GM12878 (cell line): ENCODE measurements around the gene LRP1B. TPM values are rescaled to one million over a fixed set of nuclear protein-coding genes. Genes with fewer than 3 reads are reported as not detected.

Source experiments
- ATAC-seq: fragments of 200-7000 bp; cut with Tn5 transposase; 3 replicates; pipeline ENCODE4 v1.9.1; 2020; ENCODE audit warnings: mild to moderate bottlenecking, moderate library complexity
- BruUV-seq: library from RNA; stranded (reverse); fragments of 400-500 nt; replicated peaks from 2 replicates; lab custom pipeline; 2021; lab: Mats Ljungman, UMichigan
- CTCF ChIA-PET: fragments of 300-600 bp; sonication (Branson Sonifier 250); formaldehyde crosslinking; extraction: SDS; loops from one replicate; lab custom pipeline; 2021; ENCODE audit warnings: inconsistent platforms; lab: Yijun Ruan, JAX
- POLR2A ChIA-PET: fragments of 350-600 bp; formaldehyde crosslinking; extraction: SDS; loops from one replicate; lab custom pipeline; 2021; ENCODE audit warnings: inconsistent platforms; lab: Charles Lee
- RAD21 ChIA-PET: fragments of 300-600 bp; sonication (Branson Sonifier 250); formaldehyde crosslinking; loops from one replicate; lab custom pipeline; 2023; ENCODE audit warnings: antibody characterized with exemption; ENCODE audit not compliant: unreplicated experiment; lab: Charles Lee
- SMC1A ChIA-PET: fragments of 300-600 bp; sonication (Branson Sonifier 250); formaldehyde crosslinking; loops from one replicate; lab custom pipeline; 2023; ENCODE audit not compliant: unreplicated experiment, uncharacterized antibody; lab: Charles Lee
- DNase-seq: peaks from one replicate; pipeline ENCODE4 v3.0.0-alpha.2; 2011; ENCODE audit warnings: low read depth, low spot score
- FAIRE-seq: peaks from 3 replicates; lab custom pipeline; 2011; peaks lifted over from hg19 to GRCh38; lab: Jason Lieb, UNC
- H2AFZ ChIP-seq: 2 replicates; pipeline ENCODE4 v1.6.0; 2011; ENCODE audit warnings: low read depth, low read length, control low read depth; ENCODE audit not compliant: control insufficient read depth
- H3K27ac ChIP-seq: 2 replicates; pipeline ENCODE4 v1.5.1; 2011; ENCODE audit warnings: control low read depth; ENCODE audit not compliant: control insufficient read depth, insufficient read depth
- H3K27me3 ChIP-seq, 2 experiments: replicated peaks in 1 of 2; 2 replicates each; pipeline versions ENCODE4 v1.6.0 to v1.6.1; 2011; ENCODE audit warnings: low read length in 1 of 2; ENCODE audit not compliant: control insufficient read depth in 2 of 2, insufficient read depth in 2 of 2
- H3K36me3 ChIP-seq, 2 experiments: 2 replicates each; pipeline ENCODE4 v1.5.1; 2011; ENCODE audit warnings: low read length in 1 of 2; ENCODE audit not compliant: control insufficient read depth in 2 of 2, insufficient read depth in 2 of 2
- H3K4me1 ChIP-seq: 2 replicates; pipeline ENCODE4 v1.6.1; 2011; ENCODE audit warnings: mild to moderate bottlenecking, low read length, moderate library complexity, mixed read lengths; ENCODE audit not compliant: control insufficient read depth, insufficient read depth
- H3K4me2 ChIP-seq: 2 replicates; pipeline ENCODE4 v1.6.0; 2011; ENCODE audit warnings: control low read depth; ENCODE audit not compliant: control insufficient read depth, insufficient read depth
- H3K4me3 ChIP-seq: fragments of 200-600 bp; sonication (generic); 2 replicates; pipeline ENCODE4 v1.5.1; 2016
- H3K79me2 ChIP-seq: 2 replicates; pipeline ENCODE4 v1.6.0; 2011; ENCODE audit warnings: low read length; ENCODE audit not compliant: control insufficient read depth, insufficient read depth
- H3K9ac ChIP-seq: 2 replicates; pipeline ENCODE4 v1.8.0; 2011; ENCODE audit warnings: low read length, control low read depth, mixed read lengths; ENCODE audit not compliant: control insufficient read depth, insufficient read depth
- H3K9me3 ChIP-seq: replicated peaks from 3 replicates; pipeline ENCODE4 v1.5.1; 2011; ENCODE audit warnings: mild to moderate bottlenecking, low read length; ENCODE audit not compliant: control insufficient read depth, insufficient read depth
- H4K20me1 ChIP-seq: 2 replicates; pipeline ENCODE4 v1.6.0; 2011; ENCODE audit not compliant: control insufficient read depth, insufficient read depth
- BCL11A ChIP-seq: IDR thresholded peaks from 2 replicates; pipeline ENCODE4 v1.6.1; 2011; ENCODE audit warnings: low read depth, low read length
- IKZF1 ChIP-seq: fragments of 450-650 bp; conservative IDR thresholded peaks from 2 replicates; pipeline ENCODE4 v1.6.1; 2017; ENCODE audit warnings: antibody characterized with exemption, mild to moderate bottlenecking
- LARP7 ChIP-seq: fragments of 450-650 bp; IDR thresholded peaks from 2 replicates; pipeline ENCODE4 v1.6.1; 2017; ENCODE audit warnings: mild to moderate bottlenecking
- NFXL1 ChIP-seq: fragments of 450-650 bp; IDR thresholded peaks from 2 replicates; pipeline ENCODE4 v1.6.1; 2017; ENCODE audit warnings: antibody characterized with exemption, mild to moderate bottlenecking, borderline replicate concordance
- PAX5 ChIP-seq: IDR thresholded peaks from 2 replicates; pipeline ENCODE4 v1.6.1; 2011; ENCODE audit warnings: low read depth, low read length, borderline replicate concordance
- RAD51 ChIP-seq: fragments of 450-650 bp; IDR thresholded peaks from 2 replicates; pipeline ENCODE4 v1.6.1; 2016; ENCODE audit warnings: moderate library complexity, mild to moderate bottlenecking, inconsistent platforms
- SPI1 ChIP-seq: IDR thresholded peaks from 2 replicates; pipeline ENCODE4 v1.6.1; 2011; ENCODE audit warnings: low read depth, mild to moderate bottlenecking, low read length, moderate library complexity, borderline replicate concordance; ENCODE audit not compliant: insufficient read depth
- SREBF2 ChIP-seq: IDR thresholded peaks from 2 replicates; pipeline ENCODE4 v1.6.1; 2012; ENCODE audit warnings: mild to moderate bottlenecking, low read length
- SUPT20H ChIP-seq: IDR thresholded peaks from 2 replicates; pipeline ENCODE4 v1.6.1; 2011; ENCODE audit warnings: low read depth, mild to moderate bottlenecking, low read length, moderate library complexity, borderline replicate concordance; ENCODE audit not compliant: control insufficient read depth
- TAF1 ChIP-seq: IDR thresholded peaks from 2 replicates; pipeline ENCODE4 v1.6.1; 2011; ENCODE audit warnings: mild to moderate bottlenecking, low read depth, low read length, borderline replicate concordance
- TCF12 ChIP-seq: IDR thresholded peaks from 2 replicates; pipeline ENCODE4 v1.6.1; 2011; ENCODE audit warnings: low read depth, mild to moderate bottlenecking, low read length
- ZNF274 ChIP-seq: IDR thresholded peaks from one replicate; pipeline ENCODE4 v1.8.0; 2011; ENCODE audit not compliant: insufficient read length, insufficient read depth
- ZNF622 ChIP-seq: fragments of 450-650 bp; IDR thresholded peaks from 2 replicates; pipeline ENCODE4 v1.6.1; 2017; ENCODE audit warnings: mild to moderate bottlenecking, inconsistent platforms
- WGBS: methylation state at CpG from one replicate; pipeline ENCODE4 v1.1.6; 2016; ENCODE audit warnings: low lambda C conversion rate; ENCODE audit not compliant: insufficient replicate concordance, insufficient coverage; ENCODE audit errors: missing lambda C conversion rate; 5-methylcytosine and 5-hydroxymethylcytosine counted together
- in situ Hi-C: fragments of 300-500 bp; cut with MboI; formaldehyde crosslinking; loops from 9 replicates; pipeline ENCODE4 v1.14.3; 2018; ENCODE audit warnings: mixed read lengths
- intact Hi-C: fragments of 100-400 bp; cut with micrococcal nuclease; formaldehyde crosslinking; loops from one replicate; pipeline ENCODE4 v1.14.2; 2022; ENCODE audit not compliant: unreplicated experiment
- polyA plus RNA-seq, 11 experiments: library from polyadenylated mRNA; depleted of rRNA in 4 of 11; unstranded in 6 of 11; stranded (reverse) in 5 of 11; fragments of >200 nt; fragmentation: Nextera tagmentation in 4 of 11; fragmentation: Illumina TruSeq in 1 of 11; extraction: Ambion mirVana in 4 of 11; extraction: Trizol in 1 of 11; gene quantifications; 1 replicate in 1 of 11; 2 replicates in 10 of 11; pipeline versions ENCODE4 v1.2.1 to v1.2.3, GENCODE V29; 2011 to 2016; ENCODE audit warnings: inconsistent platforms in 2 of 11, missing spikeins in 2 of 11, low read depth in 1 of 11
- total RNA-seq, 4 experiments: library from RNA; depleted of rRNA in 3 of 4; stranded (reverse); fragments of >200 nt in 3 of 4; fragmentation: Illumina TruSeq in 1 of 4; extraction: Trizol in 1 of 4; gene quantifications; 2 replicates each; pipeline versions ENCODE4 v1.2.1 to v1.2.3, GENCODE V29; 2013 to 2021
- TF ChIP-seq, protein P1 (sequence below): IDR thresholded peaks from 2 replicates; pipeline ENCODE4 v1.6.1; 2011; ENCODE audit warnings: borderline replicate concordance, low read depth, mild to moderate bottlenecking, moderate library complexity, low read length; ENCODE audit not compliant: insufficient read depth, poor library complexity, severe bottlenecking
- TF ChIP-seq, protein P2 (sequence below): IDR thresholded peaks from 2 replicates; pipeline ENCODE4 v1.6.1; 2012; ENCODE audit warnings: low read length, inconsistent platforms
- TF ChIP-seq, protein P3 (sequence below): fragments of 450-650 bp; IDR thresholded peaks from 2 replicates; pipeline ENCODE4 v1.6.1; 2017; ENCODE audit warnings: low read depth, mild to moderate bottlenecking, moderate library complexity
- TF ChIP-seq, protein P4 (sequence below): IDR thresholded peaks from 2 replicates; pipeline ENCODE4 v1.6.1; 2012; ENCODE audit warnings: mild to moderate bottlenecking, low read depth, low read length

LRP1B gene
- total and polyA plus RNA-seq, 10 of the 15 experiments (the other 5 are each of a cell fraction or from before 2014, with no cell fraction given), result under 0.01 to 0.06 (median 0.03) TPM; not detected in 5

DNA sequence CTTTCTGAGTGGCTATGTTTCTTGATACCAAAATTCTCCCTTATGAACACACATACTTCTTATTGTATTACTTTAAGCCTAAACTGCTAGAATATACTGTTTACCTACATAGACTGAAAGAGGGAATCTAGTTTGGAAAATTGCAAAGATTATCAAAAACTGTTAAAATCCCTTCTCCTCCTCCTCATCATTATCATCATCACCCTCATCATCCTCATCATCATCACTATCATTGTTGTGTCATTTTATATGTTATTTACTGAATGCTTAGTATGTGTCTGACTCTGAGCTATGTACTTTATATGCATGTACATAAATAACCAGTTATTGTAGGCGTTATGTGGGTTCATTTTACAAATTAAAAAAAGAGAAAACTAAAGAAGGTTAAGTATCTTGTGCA, 19.6 kb upstream of the LRP1B start:
- TF ChIP-seq PAX5 (no peak), LARP7 (no peak), IKZF1 (no peak), BCL11A (no peak), ZNF622 (no peak), SPI1 (no peak), SREBF2 (no peak), TAF1 (no peak), NFXL1 (no peak), SUPT20H (no peak), TCF12 (no peak), ZNF274 (no peak), RAD51 (no peak)
- TF ChIP-seq, protein P1, sequence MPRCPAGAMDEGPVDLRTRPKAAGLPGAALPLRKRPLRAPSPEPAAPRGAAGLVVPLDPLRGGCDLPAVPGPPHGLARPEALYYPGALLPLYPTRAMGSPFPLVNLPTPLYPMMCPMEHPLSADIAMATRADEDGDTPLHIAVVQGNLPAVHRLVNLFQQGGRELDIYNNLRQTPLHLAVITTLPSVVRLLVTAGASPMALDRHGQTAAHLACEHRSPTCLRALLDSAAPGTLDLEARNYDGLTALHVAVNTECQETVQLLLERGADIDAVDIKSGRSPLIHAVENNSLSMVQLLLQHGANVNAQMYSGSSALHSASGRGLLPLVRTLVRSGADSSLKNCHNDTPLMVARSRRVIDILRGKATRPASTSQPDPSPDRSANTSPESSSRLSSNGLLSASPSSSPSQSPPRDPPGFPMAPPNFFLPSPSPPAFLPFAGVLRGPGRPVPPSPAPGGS, result no peak
- TF ChIP-seq, protein P2, sequence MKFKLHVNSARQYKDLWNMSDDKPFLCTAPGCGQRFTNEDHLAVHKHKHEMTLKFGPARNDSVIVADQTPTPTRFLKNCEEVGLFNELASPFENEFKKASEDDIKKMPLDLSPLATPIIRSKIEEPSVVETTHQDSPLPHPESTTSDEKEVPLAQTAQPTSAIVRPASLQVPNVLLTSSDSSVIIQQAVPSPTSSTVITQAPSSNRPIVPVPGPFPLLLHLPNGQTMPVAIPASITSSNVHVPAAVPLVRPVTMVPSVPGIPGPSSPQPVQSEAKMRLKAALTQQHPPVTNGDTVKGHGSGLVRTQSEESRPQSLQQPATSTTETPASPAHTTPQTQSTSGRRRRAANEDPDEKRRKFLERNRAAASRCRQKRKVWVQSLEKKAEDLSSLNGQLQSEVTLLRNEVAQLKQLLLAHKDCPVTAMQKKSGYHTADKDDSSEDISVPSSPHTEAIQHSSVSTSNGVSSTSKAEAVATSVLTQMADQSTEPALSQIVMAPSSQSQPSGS, result no peak
- TF ChIP-seq, protein P3, sequence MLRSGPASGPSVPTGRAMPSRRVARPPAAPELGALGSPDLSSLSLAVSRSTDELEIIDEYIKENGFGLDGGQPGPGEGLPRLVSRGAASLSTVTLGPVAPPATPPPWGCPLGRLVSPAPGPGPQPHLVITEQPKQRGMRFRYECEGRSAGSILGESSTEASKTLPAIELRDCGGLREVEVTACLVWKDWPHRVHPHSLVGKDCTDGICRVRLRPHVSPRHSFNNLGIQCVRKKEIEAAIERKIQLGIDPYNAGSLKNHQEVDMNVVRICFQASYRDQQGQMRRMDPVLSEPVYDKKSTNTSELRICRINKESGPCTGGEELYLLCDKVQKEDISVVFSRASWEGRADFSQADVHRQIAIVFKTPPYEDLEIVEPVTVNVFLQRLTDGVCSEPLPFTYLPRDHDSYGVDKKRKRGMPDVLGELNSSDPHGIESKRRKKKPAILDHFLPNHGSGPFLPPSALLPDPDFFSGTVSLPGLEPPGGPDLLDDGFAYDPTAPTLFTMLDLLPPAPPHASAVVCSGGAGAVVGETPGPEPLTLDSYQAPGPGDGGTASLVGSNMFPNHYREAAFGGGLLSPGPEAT, result no peak
- TF ChIP-seq, protein P4, sequence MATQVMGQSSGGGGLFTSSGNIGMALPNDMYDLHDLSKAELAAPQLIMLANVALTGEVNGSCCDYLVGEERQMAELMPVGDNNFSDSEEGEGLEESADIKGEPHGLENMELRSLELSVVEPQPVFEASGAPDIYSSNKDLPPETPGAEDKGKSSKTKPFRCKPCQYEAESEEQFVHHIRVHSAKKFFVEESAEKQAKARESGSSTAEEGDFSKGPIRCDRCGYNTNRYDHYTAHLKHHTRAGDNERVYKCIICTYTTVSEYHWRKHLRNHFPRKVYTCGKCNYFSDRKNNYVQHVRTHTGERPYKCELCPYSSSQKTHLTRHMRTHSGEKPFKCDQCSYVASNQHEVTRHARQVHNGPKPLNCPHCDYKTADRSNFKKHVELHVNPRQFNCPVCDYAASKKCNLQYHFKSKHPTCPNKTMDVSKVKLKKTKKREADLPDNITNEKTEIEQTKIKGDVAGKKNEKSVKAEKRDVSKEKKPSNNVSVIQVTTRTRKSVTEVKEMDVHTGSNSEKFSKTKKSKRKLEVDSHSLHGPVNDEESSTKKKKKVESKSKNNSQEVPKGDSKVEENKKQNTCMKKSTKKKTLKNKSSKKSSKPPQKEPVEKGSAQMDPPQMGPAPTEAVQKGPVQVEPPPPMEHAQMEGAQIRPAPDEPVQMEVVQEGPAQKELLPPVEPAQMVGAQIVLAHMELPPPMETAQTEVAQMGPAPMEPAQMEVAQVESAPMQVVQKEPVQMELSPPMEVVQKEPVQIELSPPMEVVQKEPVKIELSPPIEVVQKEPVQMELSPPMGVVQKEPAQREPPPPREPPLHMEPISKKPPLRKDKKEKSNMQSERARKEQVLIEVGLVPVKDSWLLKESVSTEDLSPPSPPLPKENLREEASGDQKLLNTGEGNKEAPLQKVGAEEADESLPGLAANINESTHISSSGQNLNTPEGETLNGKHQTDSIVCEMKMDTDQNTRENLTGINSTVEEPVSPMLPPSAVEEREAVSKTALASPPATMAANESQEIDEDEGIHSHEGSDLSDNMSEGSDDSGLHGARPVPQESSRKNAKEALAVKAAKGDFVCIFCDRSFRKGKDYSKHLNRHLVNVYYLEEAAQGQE, result no peak
- H3K9ac ChIP-seq, result no peak overlapping the region
- no peak overlapping the region for H2AFZ ChIP-seq
- BruUV-seq, result no TSS peak
- CTCF ChIA-PET, result no interaction called here
- H3K4me1 ChIP-seq, result no peaks in the 10 kb centered on the region
- intact Hi-C loops, result no loop called here
- RAD21 ChIA-PET, result no interaction called here
- H3K9me3 ChIP-seq, result no peaks in the 10 kb centered on the region
- FAIRE-seq (no peak), ATAC-seq (no peak), DNase-seq (no peak)
- no peak overlapping the region for H3K4me2 ChIP-seq
- no peaks in the 10 kb centered on the region for H3K36me3 ChIP-seq
- H3K27me3 ChIP-seq, result no peaks in the 10 kb centered on the region
- no peak overlapping the region for H3K27ac ChIP-seq
- SMC1A ChIA-PET, result no interaction called here
- no peak overlapping the region for H3K4me3 ChIP-seq
- POLR2A ChIA-PET, result no interaction called here
- no peaks in the 10 kb centered on the region for H4K20me1 ChIP-seq
- in situ Hi-C loops, result no loop called here
- WGBS, result 0% methylated on average over 1 of the region's 1 CpG
- no peaks in the 10 kb centered on the region for H3K79me2 ChIP-seq
